H1 (cell line): Measurements from ENCODE around the gene NPIPA5. TPM values are rescaled to one million over a fixed set of nuclear protein-coding genes. Genes with fewer than 3 reads are reported as not detected.
"Not testable (repeated sequence)": the region's sequence is repeated elsewhere in the genome, so short reads cannot be mapped to it uniquely, and the experiment has no call there.

ENCODE experiments used
- CTCF ChIA-PET: fragments of 300-600 bp; sonication (Branson Sonifier 250); formaldehyde crosslinking; loops from one replicate; lab custom pipeline; 2021; ENCODE audit not compliant: partially characterized antibody; lab: Charles Lee
- POLR2A ChIA-PET: fragments of 300-600 bp; sonication (Branson Sonifier 250); formaldehyde crosslinking; loops from one replicate; lab custom pipeline; 2021; ENCODE audit warnings: inconsistent platforms; ENCODE audit not compliant: partially characterized antibody; lab: Charles Lee
- DNase-seq, 2 experiments: peaks; one replicate each; pipeline versions ENCODE4 v3.0.0 to v3.0.0-alpha.2; 2010 to 2022; ENCODE audit warnings: low spot score in 2 of 2, low read depth in 1 of 2, mixed read lengths in 1 of 2
- FAIRE-seq: peaks from 2 replicates; lab custom pipeline; 2011; peaks lifted over from hg19 to GRCh38; lab: Jason Lieb, UNC
- H2AFZ ChIP-seq: 2 replicates; pipeline ENCODE4 v1.8.1; 2012; ENCODE audit warnings: low read length, inconsistent platforms
- H2AK5ac ChIP-seq: 2 replicates; pipeline ENCODE4 v1.6.1; 2013; ENCODE audit warnings: low read depth, low read length
- H2BK120ac ChIP-seq: replicated peaks from 2 replicates; pipeline ENCODE3; 2013; ENCODE audit warnings: low read depth, low read length, inconsistent platforms
- H2BK12ac ChIP-seq: 2 replicates; pipeline ENCODE4 v1.6.1; 2013; ENCODE audit warnings: low read depth, low read length
- H2BK15ac ChIP-seq: 2 replicates; pipeline ENCODE4 v1.6.1; 2013; ENCODE audit warnings: low read length
- H2BK20ac ChIP-seq: 2 replicates; pipeline ENCODE4 v1.6.1; 2013; ENCODE audit warnings: low read length
- H2BK5ac ChIP-seq: 2 replicates; pipeline ENCODE4 v1.6.1; 2013; ENCODE audit warnings: low read depth, low read length
- H3K14ac ChIP-seq: 2 replicates; pipeline ENCODE4 v1.6.1; 2013; ENCODE audit warnings: inconsistent platforms; ENCODE audit not compliant: insufficient read length
- H3K18ac ChIP-seq: 2 replicates; pipeline ENCODE4 v1.6.1; 2013; ENCODE audit warnings: low read length; ENCODE audit errors: extremely low read depth
- H3K23ac ChIP-seq: 2 replicates; pipeline ENCODE4 v1.6.1; 2013; ENCODE audit warnings: inconsistent platforms; ENCODE audit not compliant: insufficient read length
- H3K23me2 ChIP-seq: 2 replicates; pipeline ENCODE4 v1.6.1; 2013; ENCODE audit warnings: low read depth, low read length
- H3K27ac ChIP-seq: 2 replicates; pipeline ENCODE4 v1.6.1; 2011; ENCODE audit warnings: low read depth, low read length, inconsistent platforms
- H3K27me3 ChIP-seq, 4 experiments: replicated peaks in 1 of 4; 1 replicate in 1 of 4; 2 replicates in 3 of 4; pipeline versions ENCODE4 v1.6.1 to v1.8.1; 2011 to 2013; ENCODE audit warnings: low read length in 3 of 4, mild to moderate bottlenecking in 3 of 4, inconsistent platforms in 2 of 4, mixed read lengths in 2 of 4, moderate library complexity in 1 of 4; ENCODE audit not compliant: control insufficient read depth in 3 of 4, insufficient read depth in 3 of 4; ENCODE audit errors: extremely low read depth in 1 of 4
- H3K36me3 ChIP-seq, 4 experiments: 2 replicates each; pipeline versions ENCODE4 v1.6.1 to v1.8.1; 2011 to 2013; ENCODE audit warnings: mild to moderate bottlenecking in 4 of 4, low read length in 3 of 4, moderate library complexity in 2 of 4, control low read depth in 1 of 4, inconsistent platforms in 1 of 4; ENCODE audit not compliant: insufficient read depth in 4 of 4, control insufficient read depth in 2 of 4
- H3K4ac ChIP-seq: replicated peaks from 2 replicates; pipeline ENCODE3; 2013; ENCODE audit warnings: low read length, low read depth, mixed read lengths, inconsistent platforms; ENCODE audit not compliant: insufficient read length
- H3K4me1 ChIP-seq, 4 experiments: replicated peaks in 1 of 4; 1 replicate in 1 of 4; 2 replicates in 3 of 4; pipeline versions ENCODE4 v1.6.1 to v1.8.1; 2011 to 2013; ENCODE audit warnings: low read length in 3 of 4, inconsistent platforms in 2 of 4, mixed read lengths in 1 of 4; ENCODE audit not compliant: insufficient read depth in 4 of 4, control insufficient read depth in 3 of 4
- H3K4me2 ChIP-seq, 2 experiments: 2 replicates each; pipeline versions ENCODE4 v1.6.1 to v1.8.1; 2011 to 2013; ENCODE audit warnings: low read depth in 2 of 2, low read length in 2 of 2, control low read depth in 1 of 2, inconsistent platforms in 1 of 2, mild to moderate bottlenecking in 1 of 2; ENCODE audit not compliant: insufficient read depth in 1 of 2
- H3K4me3 ChIP-seq, 4 experiments: fragments of 200-600, 300-600 bp in 1 of 4; sonication (generic), shearing (Covaris generic), sonication (Bioruptor Twin) in 1 of 4; 2 replicates each; pipeline versions ENCODE4 v1.5.1 to v1.8.1; 2011 to 2016; ENCODE audit warnings: low read length in 4 of 4, low read depth in 3 of 4, control low read depth in 2 of 4, inconsistent platforms in 2 of 4, mild to moderate bottlenecking in 2 of 4, mixed read lengths in 1 of 4, moderate library complexity in 1 of 4; ENCODE audit not compliant: insufficient read depth in 2 of 4; ENCODE audit errors: extremely low read depth in 1 of 4
- H3K56ac ChIP-seq: replicated peaks from 2 replicates; pipeline ENCODE3; 2013; ENCODE audit warnings: low read depth, mild to moderate bottlenecking, mixed read lengths, low read length, inconsistent platforms; ENCODE audit not compliant: insufficient read length
- H3K79me1 ChIP-seq: 2 replicates; pipeline ENCODE4 v1.6.1; 2013; ENCODE audit warnings: low read depth, low read length, control low read depth
- H3K79me2 ChIP-seq, 2 experiments: 2 replicates each; pipeline versions ENCODE4 v1.6.1 to v1.8.1; 2012 to 2013; ENCODE audit warnings: low read length in 2 of 2, mild to moderate bottlenecking in 2 of 2, inconsistent platforms in 1 of 2; ENCODE audit not compliant: insufficient read depth in 2 of 2, control insufficient read depth in 1 of 2
- H3K9ac ChIP-seq, 4 experiments: replicated peaks in 1 of 4; 1 replicate in 1 of 4; 2 replicates in 3 of 4; pipeline versions ENCODE4 v1.6.1 to v1.8.1; 2011 to 2013; ENCODE audit warnings: low read depth in 3 of 4, low read length in 3 of 4, control low read depth in 2 of 4, mild to moderate bottlenecking in 2 of 4, moderate library complexity in 2 of 4, inconsistent platforms in 1 of 4; ENCODE audit errors: extremely low read depth in 1 of 4
- H3K9me3 ChIP-seq, 2 experiments: 2 replicates each; pipeline versions ENCODE4 v1.6.1 to v1.8.1; 2012 to 2013; ENCODE audit warnings: mild to moderate bottlenecking in 2 of 2, moderate library complexity in 2 of 2, control low read depth in 1 of 2, inconsistent platforms in 1 of 2, low read depth in 1 of 2, low read length in 1 of 2, mixed read lengths in 1 of 2; ENCODE audit not compliant: insufficient read depth in 2 of 2
- H4K20me1 ChIP-seq, 2 experiments: replicated peaks in 1 of 2; 2 replicates each; pipeline versions ENCODE3 to v1.8.1; 2011 to 2013; ENCODE audit warnings: inconsistent platforms in 2 of 2, low read length in 2 of 2, mild to moderate bottlenecking in 1 of 2; ENCODE audit not compliant: insufficient read depth in 2 of 2, control insufficient read depth in 1 of 2
- H4K5ac ChIP-seq: 2 replicates; pipeline ENCODE4 v1.6.1; 2013; ENCODE audit warnings: low read length, low read depth, mixed read lengths, inconsistent platforms; ENCODE audit not compliant: insufficient read length
- H4K8ac ChIP-seq: 2 replicates; pipeline ENCODE4 v1.8.0; 2013; ENCODE audit warnings: mild to moderate bottlenecking, moderate library complexity, low read length, inconsistent platforms; ENCODE audit not compliant: insufficient read depth; ENCODE audit errors: extremely low read depth
- H4K91ac ChIP-seq: replicated peaks from 2 replicates; pipeline ENCODE3; 2013; ENCODE audit warnings: low read length, mixed read lengths, inconsistent platforms; ENCODE audit not compliant: insufficient read length
- WGBS, 2 experiments: shearing (Covaris generic) in 1 of 2; methylation state at CpG; one replicate each; pipeline versions ENCODE4 v1.1.6 to v1.1.7; 2013 to 2015; ENCODE audit warnings: low lambda C conversion rate in 2 of 2, mixed read lengths in 2 of 2, inconsistent platforms in 1 of 2, low coverage in 1 of 2, missing lambda C conversion rate in 1 of 2; ENCODE audit not compliant: insufficient replicate concordance in 2 of 2, insufficient coverage in 1 of 2, insufficient read length in 1 of 2; ENCODE audit errors: extremely low coverage in 1 of 2, missing lambda C conversion rate in 1 of 2; 5-methylcytosine and 5-hydroxymethylcytosine counted together
- polyA plus RNA-seq, 7 experiments: library from polyadenylated mRNA; depleted of rRNA in 3 of 7; stranded (reverse) in 5 of 7; unstranded in 2 of 7; fragments of >200 nt in 5 of 7; fragments of 200-250 nt in 2 of 7; gene quantifications; 1 replicate in 5 of 7; 2 replicates in 1 of 7; 4 replicates in 1 of 7; pipeline versions ENCODE4 v1.2.1 to v1.2.3, GENCODE V29; 2011 to 2013; ENCODE audit warnings: missing spikeins in 2 of 7, mixed read lengths in 2 of 7
- total RNA-seq: library from RNA; stranded (reverse); fragmentation: NEBNext Ultra II Directional; extraction: Animal tissue kit (Norgen Biotek cat#: 25700); gene quantifications from 2 replicates; pipeline ENCODE4 v1.2.1, GENCODE V29; 2021

The NPIPA5 gene
- total and polyA plus RNA-seq, 2 of the 8 experiments (the other 6 are each of a cell fraction or from before 2014, with no cell fraction given): 0.61 to 4.1 TPM

GRCh38 chr16:15337974-15338605, 40.0 kb downstream of the NPIPA5 start:
- H3K9ac ChIP-seq, H3K4me2 ChIP-seq, H3K36me3 ChIP-seq, H3K56ac ChIP-seq, H3K14ac ChIP-seq, H2AFZ ChIP-seq, H3K4me3 ChIP-seq, H3K79me1 ChIP-seq, H3K4me1 ChIP-seq, H3K27me3 ChIP-seq, H4K8ac ChIP-seq, H2BK12ac ChIP-seq, H2BK20ac ChIP-seq, POLR2A ChIA-PET, H4K20me1 ChIP-seq, DNase-seq, H2BK120ac ChIP-seq, H3K23me2 ChIP-seq, H3K23ac ChIP-seq, H4K91ac ChIP-seq, CTCF ChIA-PET, H2AK5ac ChIP-seq, H3K9me3 ChIP-seq, H3K4ac ChIP-seq, FAIRE-seq, H3K27ac ChIP-seq, H3K18ac ChIP-seq, H3K79me2 ChIP-seq, H2BK15ac ChIP-seq, H2BK5ac ChIP-seq, H4K5ac ChIP-seq: not testable (repeated sequence)
- 71% methylated on average over 1 of the region's 7 CpGs; no CpG with 5 or more reads in 1 of the 2 experiments for WGBS, 2 experiments

GRCh38 chr16:15335609-15336008, 42.5 kb downstream of the NPIPA5 start:
- no CpG with 5 or more reads among the region's 2 CpGs for WGBS, 2 experiments
- H2BK20ac ChIP-seq, H2BK15ac ChIP-seq, H3K27me3 ChIP-seq, H2BK12ac ChIP-seq, H3K27ac ChIP-seq, H3K79me1 ChIP-seq, H3K4me1 ChIP-seq, H3K36me3 ChIP-seq, H3K56ac ChIP-seq, H3K79me2 ChIP-seq, H2AFZ ChIP-seq, H3K23ac ChIP-seq, CTCF ChIA-PET, H3K14ac ChIP-seq, H4K91ac ChIP-seq, H4K8ac ChIP-seq, H3K9ac ChIP-seq, DNase-seq, H3K4ac ChIP-seq, H2BK5ac ChIP-seq, FAIRE-seq, H2AK5ac ChIP-seq, H3K9me3 ChIP-seq, H3K4me2 ChIP-seq, H4K20me1 ChIP-seq, POLR2A ChIA-PET, H4K5ac ChIP-seq, H3K4me3 ChIP-seq, H3K23me2 ChIP-seq, H2BK120ac ChIP-seq, H3K18ac ChIP-seq: not testable (repeated sequence)
